Lower leg skin (tissue), 3 donors: ENCODE results near the gene CYP2S1.

ENCODE experiments used
- CTCF ChIP-seq, 3 donors: fragments of 450-650 bp; IDR thresholded peaks; one replicate each; pipeline ENCODE4 v1.5.1; 2016; ENCODE audit warnings: antibody characterized with exemption in 3 of 3, mild to moderate bottlenecking in 3 of 3, moderate library complexity in 2 of 3
- POLR2A ChIP-seq, 2 donors: fragments of 450-650 bp; IDR thresholded peaks; one replicate each; pipeline ENCODE4 v1.6.1; 2016 to 2017; ENCODE audit warnings: antibody characterized with exemption in 2 of 2, mild to moderate bottlenecking in 1 of 2, moderate library complexity in 1 of 2

- TF ChIP-seq CTCF (IDR thresholded peaks at IDR 0.05) = no peak
- TF ChIP-seq POLR2A (IDR thresholded peaks at IDR 0.05) = no peak
These were observed 33.1 kb upstream of the CYP2S1 start for GRCh38 chr19:41159881-41160280.
